ENCODE results near the gene ZNF772. TPM values are rescaled to one million over a fixed set of nuclear protein-coding genes. Genes with fewer than 3 reads are reported as not detected.
A peak's percentile ranks its signal among the peaks of the same experiment; 100 is the strongest.
"Not testable (repeated sequence)": the region's sequence is repeated elsewhere in the genome, so short reads cannot be mapped to it uniquely, and the experiment has no call there.

ZNF772 gene
- total RNA-seq, 2 donors from 2014 or later = 9.1 to 11.8 TPM

DNA sequence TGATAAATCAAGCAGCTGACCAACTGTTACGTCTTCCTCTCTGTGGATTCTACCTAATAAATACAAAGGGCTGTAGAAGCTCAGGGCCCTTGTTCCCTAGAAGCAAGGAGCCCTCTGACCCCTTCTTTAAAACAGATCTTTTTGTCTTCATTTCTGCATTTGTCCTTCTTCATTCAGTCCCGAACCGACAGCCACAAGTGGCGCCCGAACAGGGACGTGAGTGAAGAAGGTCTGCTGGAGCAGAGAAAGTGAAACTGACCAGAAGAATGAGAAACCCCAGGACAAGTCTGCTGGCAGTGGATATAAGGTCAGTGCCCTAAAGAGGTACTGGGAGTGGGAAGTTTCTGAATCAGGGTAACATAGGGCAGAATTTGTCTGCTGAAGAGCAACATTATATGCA, 35.5 kb upstream of the ZNF772 start:
- DNase-seq = no peak
- TF ChIP-seq, protein P1, sequence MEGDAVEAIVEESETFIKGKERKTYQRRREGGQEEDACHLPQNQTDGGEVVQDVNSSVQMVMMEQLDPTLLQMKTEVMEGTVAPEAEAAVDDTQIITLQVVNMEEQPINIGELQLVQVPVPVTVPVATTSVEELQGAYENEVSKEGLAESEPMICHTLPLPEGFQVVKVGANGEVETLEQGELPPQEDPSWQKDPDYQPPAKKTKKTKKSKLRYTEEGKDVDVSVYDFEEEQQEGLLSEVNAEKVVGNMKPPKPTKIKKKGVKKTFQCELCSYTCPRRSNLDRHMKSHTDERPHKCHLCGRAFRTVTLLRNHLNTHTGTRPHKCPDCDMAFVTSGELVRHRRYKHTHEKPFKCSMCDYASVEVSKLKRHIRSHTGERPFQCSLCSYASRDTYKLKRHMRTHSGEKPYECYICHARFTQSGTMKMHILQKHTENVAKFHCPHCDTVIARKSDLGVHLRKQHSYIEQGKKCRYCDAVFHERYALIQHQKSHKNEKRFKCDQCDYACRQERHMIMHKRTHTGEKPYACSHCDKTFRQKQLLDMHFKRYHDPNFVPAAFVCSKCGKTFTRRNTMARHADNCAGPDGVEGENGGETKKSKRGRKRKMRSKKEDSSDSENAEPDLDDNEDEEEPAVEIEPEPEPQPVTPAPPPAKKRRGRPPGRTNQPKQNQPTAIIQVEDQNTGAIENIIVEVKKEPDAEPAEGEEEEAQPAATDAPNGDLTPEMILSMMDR (conservative IDR thresholded peaks at IDR 0.05) = no peak
- H3K9me3 Mint-ChIP-seq = peaks cover 77% of the 10 kb centered on the region
- peaks cover 46% of the 10 kb centered on the region for H3K36me3 ChIP-seq (ENCODE audit: control insufficient read depth, insufficient read depth, low read length)
- no peaks in the 10 kb centered on the region for H3K27me3 ChIP-seq (ENCODE audit: control insufficient read depth, insufficient read depth, low read length, poor library complexity, severe bottlenecking)
- no peak overlapping the region for H3K27ac ChIP-seq (ENCODE audit: low read depth, low read length)
- H3K9me3 ChIP-seq (ENCODE audit: control insufficient read depth, low read length) = peaks cover 50% of the 10 kb centered on the region
- 85 to 92% methylated on average over 4 to 6 of the region's 6 CpGs for WGBS, 2 experiments (ENCODE audit: insufficient coverage in 1 of 2, insufficient read length in 1 of 2)
- H3K4me1 Mint-ChIP-seq = no peaks in the 10 kb centered on the region
- no peak overlapping the region for H3K27ac Mint-ChIP-seq
- no peaks in the 10 kb centered on the region for H3K27me3 Mint-ChIP-seq (ENCODE audit: insufficient read depth)
- H3K4me1 ChIP-seq (ENCODE audit: control insufficient read depth, insufficient read depth, low read length) = no peaks in the 10 kb centered on the region
- H3K36me3 Mint-ChIP-seq (ENCODE audit: low read depth) = peaks cover 56% of the 10 kb centered on the region
- no peak overlapping the region for H3K4me3 Mint-ChIP-seq
- no peak overlapping the region for H3K4me3 ChIP-seq (ENCODE audit: low read length)
- no peak overlapping the region for H3K9ac ChIP-seq (ENCODE audit: extremely low read depth, low read length, poor library complexity, severe bottlenecking)

DNA sequence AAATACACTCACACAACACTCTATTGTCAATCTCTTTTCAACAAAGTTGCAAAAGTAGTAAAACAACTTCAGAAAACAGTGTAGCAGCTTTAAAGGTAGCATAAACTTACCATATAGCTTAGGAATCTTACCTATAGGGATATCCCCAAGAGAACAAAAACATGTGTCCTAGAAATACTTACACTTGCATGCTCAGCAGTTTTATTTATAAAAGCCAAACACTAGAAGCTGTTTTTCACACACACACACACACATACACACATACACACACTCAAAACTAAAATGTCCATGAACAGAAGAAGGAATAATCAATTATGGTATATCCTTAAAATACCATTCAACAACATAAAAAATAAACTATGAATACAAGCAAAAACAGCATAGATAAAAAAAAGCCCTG, 34.1 kb upstream of the ZNF772 start:
- no peak for DNase-seq
- no peak overlapping the region for H3K4me3 Mint-ChIP-seq
- Histone ChIP-seq H3K36me3 (ENCODE audit: control insufficient read depth, insufficient read depth, low read length) (peaks cover 57% of the 10 kb centered on the region), H3K4me1 (ENCODE audit: control insufficient read depth, insufficient read depth, low read length) (no peaks in the 10 kb centered on the region), H3K27me3 (ENCODE audit: control insufficient read depth, insufficient read depth, low read length, poor library complexity, severe bottlenecking) (no peaks in the 10 kb centered on the region), H3K27ac (ENCODE audit: low read depth, low read length) (no peak overlapping the region), H3K4me3 (ENCODE audit: low read length) (no peak overlapping the region), H3K9me3 (ENCODE audit: control insufficient read depth, low read length) (peaks cover 61% of the 10 kb centered on the region), H3K9ac (ENCODE audit: extremely low read depth, low read length, poor library complexity, severe bottlenecking) (no peak overlapping the region)
- no peaks in the 10 kb centered on the region for H3K27me3 Mint-ChIP-seq (ENCODE audit: insufficient read depth)
- H3K36me3 Mint-ChIP-seq (ENCODE audit: low read depth) = peaks cover 64% of the 10 kb centered on the region
- TF ChIP-seq, protein P1 (conservative IDR thresholded peaks at IDR 0.05) = no peak
- H3K27ac Mint-ChIP-seq = no peak overlapping the region
- H3K4me1 Mint-ChIP-seq = no peaks in the 10 kb centered on the region
- H3K9me3 Mint-ChIP-seq = peaks cover 88% of the 10 kb centered on the region

DNA sequence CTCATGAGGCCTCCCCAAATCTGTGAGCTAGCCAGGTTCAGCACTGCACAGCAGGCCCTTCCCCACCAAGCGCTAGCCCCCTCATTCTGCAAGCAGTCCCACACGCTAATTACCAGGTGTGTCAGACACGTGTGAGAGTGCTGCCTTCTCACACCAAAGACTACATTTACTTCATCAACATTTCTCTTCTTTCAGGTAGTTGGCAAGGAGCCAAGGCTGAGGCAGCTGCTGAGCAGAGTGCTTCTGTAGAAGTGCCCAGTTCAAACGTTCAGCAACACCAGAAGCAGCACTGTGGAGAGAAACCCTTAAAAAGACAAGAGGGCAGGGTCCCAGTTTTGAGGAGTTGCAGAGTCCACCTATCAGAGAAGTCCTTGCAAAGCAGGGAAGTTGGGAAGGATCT, 28.8 kb upstream of the ZNF772 start:
- Histone ChIP-seq H3K4me3 (ENCODE audit: low read length) (no peak overlapping the region), H3K4me1 (ENCODE audit: control insufficient read depth, insufficient read depth, low read length) (no peaks in the 10 kb centered on the region), H3K36me3 (ENCODE audit: control insufficient read depth, insufficient read depth, low read length) (peaks cover 43% of the 10 kb centered on the region), H3K27ac (ENCODE audit: low read depth, low read length) (no peak overlapping the region), H3K9me3 (ENCODE audit: control insufficient read depth, low read length) (peaks cover 18% of the 10 kb centered on the region), H3K9ac (ENCODE audit: extremely low read depth, low read length, poor library complexity, severe bottlenecking) (no peak overlapping the region), H3K27me3 (ENCODE audit: control insufficient read depth, insufficient read depth, low read length, poor library complexity, severe bottlenecking) (no peaks in the 10 kb centered on the region)
- TF ChIP-seq, protein P1 (conservative IDR thresholded peaks at IDR 0.05) = no peak
- no peak overlapping the region for H3K27ac Mint-ChIP-seq
- no peaks in the 10 kb centered on the region for H3K27me3 Mint-ChIP-seq (ENCODE audit: insufficient read depth)
- no peaks in the 10 kb centered on the region for H3K4me1 Mint-ChIP-seq
- peaks cover 67% of the 10 kb centered on the region for H3K9me3 Mint-ChIP-seq
- no peak for DNase-seq
- 81 to 92% methylated on average over 2 to 4 of the region's 4 CpGs for WGBS, 2 experiments (ENCODE audit: insufficient coverage in 1 of 2, insufficient read length in 1 of 2)
- H3K4me3 Mint-ChIP-seq = no peak overlapping the region
- H3K36me3 Mint-ChIP-seq (ENCODE audit: low read depth) = peaks cover 85% of the 10 kb centered on the region

DNA sequence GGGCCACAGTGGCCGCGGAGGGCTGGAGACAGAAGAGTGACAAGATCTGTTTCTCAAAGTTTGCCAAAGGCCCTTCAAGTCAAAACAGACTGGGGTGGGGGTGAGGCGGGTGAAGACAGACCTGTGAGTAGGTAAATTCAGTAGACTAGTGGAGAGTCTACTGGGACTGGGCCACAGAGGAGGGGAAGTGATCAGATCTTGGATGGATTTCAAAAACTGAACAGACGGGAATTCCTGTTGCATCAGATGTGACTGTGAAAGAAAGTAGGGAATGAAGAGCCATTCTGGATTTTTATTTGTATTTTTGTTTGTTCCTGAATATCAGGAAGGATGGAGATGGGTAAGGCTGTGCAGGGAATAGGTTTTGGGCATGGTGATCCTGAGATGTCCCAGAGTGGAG, 23.0 kb upstream of the ZNF772 start:
- H3K4me1 ChIP-seq (ENCODE audit: control insufficient read depth, insufficient read depth, low read length); H3K27me3 ChIP-seq (ENCODE audit: control insufficient read depth, insufficient read depth, low read length, poor library complexity, severe bottlenecking); H3K4me1 Mint-ChIP-seq; H3K27me3 Mint-ChIP-seq (ENCODE audit: insufficient read depth); H3K9me3 ChIP-seq (ENCODE audit: control insufficient read depth, low read length); H3K36me3 ChIP-seq (ENCODE audit: control insufficient read depth, insufficient read depth, low read length); DNase-seq; H3K27ac ChIP-seq (ENCODE audit: low read depth, low read length); H3K9ac ChIP-seq (ENCODE audit: extremely low read depth, low read length, poor library complexity, severe bottlenecking); H3K27ac Mint-ChIP-seq: not testable (repeated sequence)
- H3K4me3 Mint-ChIP-seq = peak overlapping the region; percentile 58
- H3K4me3 ChIP-seq (ENCODE audit: low read length) = peak overlapping the region; percentile 83
- peaks cover 52% of the 10 kb centered on the region for H3K36me3 Mint-ChIP-seq (ENCODE audit: low read depth)
- peaks cover 43% of the 10 kb centered on the region for H3K9me3 Mint-ChIP-seq
- 61 to 75% methylated on average over 1 of the region's 4 CpGs for WGBS, 2 experiments (ENCODE audit: insufficient coverage in 1 of 2, insufficient read length in 1 of 2)

DNA sequence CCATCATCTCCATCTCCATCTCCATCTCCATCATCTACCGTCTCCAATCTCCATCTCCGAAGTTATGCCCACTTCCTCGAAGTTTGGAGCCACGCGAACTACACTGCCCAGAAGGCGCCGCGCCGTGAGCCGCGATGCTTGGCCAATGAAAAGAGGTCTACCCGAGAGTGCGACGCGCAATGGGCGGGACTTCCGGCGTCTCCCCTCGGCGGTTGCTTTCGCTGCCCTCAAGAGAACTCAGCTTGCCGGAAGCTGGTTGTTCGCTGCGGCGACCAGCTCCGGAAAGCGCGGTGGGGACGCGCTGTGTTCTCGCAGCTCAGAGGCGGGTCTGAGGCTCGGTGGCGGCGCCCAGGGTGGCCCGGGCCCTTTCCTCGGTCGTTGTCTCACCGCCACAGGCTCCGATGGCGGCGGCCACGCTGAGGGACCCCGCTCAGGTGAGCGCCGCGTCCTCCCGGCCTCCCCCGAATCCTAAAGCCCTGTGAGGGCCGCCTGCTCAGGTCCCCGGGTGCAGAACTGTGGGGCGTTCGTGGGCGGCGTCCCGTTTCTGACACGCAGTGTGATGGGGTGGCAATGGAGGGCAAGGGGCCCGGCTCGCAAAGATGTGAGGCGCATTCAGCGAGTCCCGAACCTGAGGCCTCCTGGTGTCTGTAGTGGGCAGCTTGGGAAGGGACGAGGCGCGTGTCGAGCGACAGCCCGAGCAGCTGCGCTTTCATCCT, 22.5 kb upstream of the ZNF772 start, which contains the start of gene ZNF773:
Gene ZNF773 (plus strand): TSS at position 259 of the 716 bp plus-strand sequence. CDS start 143 bp downstream, at position 402.
- not testable (repeated sequence) for H3K27ac ChIP-seq (ENCODE audit: low read depth, low read length); H3K4me1 ChIP-seq (ENCODE audit: control insufficient read depth, insufficient read depth, low read length); H3K27me3 ChIP-seq (ENCODE audit: control insufficient read depth, insufficient read depth, low read length, poor library complexity, severe bottlenecking); H3K27me3 Mint-ChIP-seq (ENCODE audit: insufficient read depth); H3K36me3 ChIP-seq (ENCODE audit: control insufficient read depth, insufficient read depth, low read length); H3K9me3 ChIP-seq (ENCODE audit: control insufficient read depth, low read length); H3K27ac Mint-ChIP-seq; H3K4me1 Mint-ChIP-seq
- Histone ChIP-seq H3K4me3 (ENCODE audit: low read length) (peak within 1 kb of the TSS; percentile 83), H3K9ac (ENCODE audit: extremely low read depth, low read length, poor library complexity, severe bottlenecking) (peak within 1 kb of the TSS; percentile 34)
- peak; percentile 97 for DNase-seq
- peaks cover 52% of the 10 kb centered on the region for H3K36me3 Mint-ChIP-seq (ENCODE audit: low read depth)
- H3K9me3 Mint-ChIP-seq = peaks cover 46% of the 10 kb centered on the region
- peak within 1 kb of the TSS; percentile 58 for H3K4me3 Mint-ChIP-seq
- 0 to 1% methylated on average over 23 to 56 of the region's 69 CpGs for WGBS, 2 experiments (ENCODE audit: insufficient coverage in 1 of 2, insufficient read length in 1 of 2)
